Suprapubic skin (tissue), 4 donors: ENCODE measurements around the gene OR51F2. TPM values are rescaled to one million over a fixed set of nuclear protein-coding genes. Genes with fewer than 3 reads are reported as not detected.

Source experiments
- DNase-seq, 2 donors: peaks; one replicate each; pipeline ENCODE4 v3.0.0-alpha.2; 2019; ENCODE audit warnings: low spot score in 2 of 2
- H3K27ac ChIP-seq: fragments of 200-600 bp; sonication (generic); one replicate; pipeline ENCODE4 v1.5.1; 2019
- H3K27me3 ChIP-seq: fragments of 200-600 bp; sonication (generic); one replicate; pipeline ENCODE4 v1.5.1; 2019
- H3K36me3 ChIP-seq: fragments of 200-600 bp; sonication (generic); one replicate; pipeline ENCODE4 v1.5.1; 2019
- H3K4me1 ChIP-seq: fragments of 200-600 bp; sonication (generic); one replicate; pipeline ENCODE4 v1.5.1; 2019
- H3K4me3 ChIP-seq: fragments of 200-600 bp; sonication (generic); one replicate; pipeline ENCODE4 v1.5.1; 2019; ENCODE audit warnings: mild to moderate bottlenecking
- H3K9me3 ChIP-seq: fragments of 200-600 bp; sonication (generic); one replicate; pipeline ENCODE4 v1.5.1; 2019
- EP300 ChIP-seq: sonication (generic); formaldehyde crosslinking; IDR thresholded peaks from one replicate; pipeline ENCODE4 v1.6.1; 2017; ENCODE audit warnings: antibody characterized with exemption
- POLR2A ChIP-seq, 2 donors: fragments of 450-650 bp; IDR thresholded peaks; one replicate each; pipeline ENCODE4 v1.6.1; 2017; ENCODE audit warnings: antibody characterized with exemption in 2 of 2, mild to moderate bottlenecking in 2 of 2, moderate library complexity in 2 of 2
- POLR2AphosphoS5 ChIP-seq, 3 donors: sonication (generic); formaldehyde crosslinking; IDR thresholded peaks; one replicate each; pipeline ENCODE4 v1.6.1; 2017; ENCODE audit warnings: antibody characterized with exemption in 3 of 3
- WGBS: methylation state at CpG from one replicate; pipeline ENCODE4 v1.1.5; 2018; 5-methylcytosine and 5-hydroxymethylcytosine counted together
- total RNA-seq, 4 donors: library from RNA; depleted of rRNA; stranded (reverse); fragments of >200 nt; gene quantifications; one replicate each; pipeline ENCODE4 v1.1.0, GENCODE V29; 2016
- TF ChIP-seq, protein P1 (sequence below), 2 donors: fragments of 200-600 bp in 1 of 2; fragments of 450-650 bp in 1 of 2; sonication (generic) in 1 of 2; IDR thresholded peaks; one replicate each; pipeline ENCODE4 v1.5.1; 2016 to 2019; ENCODE audit warnings: antibody characterized with exemption in 2 of 2, mild to moderate bottlenecking in 1 of 2, moderate library complexity in 1 of 2

The OR51F2 gene
- total RNA-seq, 4 donors from 2014 or later = not detected

DNA sequence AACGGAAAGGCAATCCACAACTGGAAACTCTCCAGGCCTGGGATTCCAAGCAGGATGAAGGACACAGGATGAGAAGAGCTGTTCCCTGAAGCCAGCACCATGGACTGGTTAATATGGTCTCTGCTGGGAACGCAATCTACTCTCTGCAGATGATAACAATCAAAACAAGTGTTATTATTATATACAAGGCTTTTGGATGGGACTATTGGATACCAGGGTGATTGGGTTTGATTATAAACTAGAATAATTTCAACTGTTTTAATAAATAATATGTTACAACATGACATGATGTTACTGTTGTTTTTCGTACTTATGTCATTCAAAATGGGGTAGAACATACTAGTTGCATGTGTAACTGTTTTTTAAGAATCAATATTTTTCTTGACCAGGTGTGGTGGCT, 16.8 kb upstream of the OR51F2 start, which contains the start of gene OR52R1:
OR52R1 (minus strand) TSS at position 101 of the 400 bp plus-strand sequence; CDS start at position 101, 0 bp downstream.
- H3K4me1 ChIP-seq = no peaks in the 10 kb centered on the region
- H3K4me3 ChIP-seq = no peak within 1 kb of the TSS
- TF ChIP-seq EP300 = no peak
- TF ChIP-seq POLR2AphosphoS5 (IDR thresholded peaks at IDR 0.05) = no peak
- TF ChIP-seq, protein P1, sequence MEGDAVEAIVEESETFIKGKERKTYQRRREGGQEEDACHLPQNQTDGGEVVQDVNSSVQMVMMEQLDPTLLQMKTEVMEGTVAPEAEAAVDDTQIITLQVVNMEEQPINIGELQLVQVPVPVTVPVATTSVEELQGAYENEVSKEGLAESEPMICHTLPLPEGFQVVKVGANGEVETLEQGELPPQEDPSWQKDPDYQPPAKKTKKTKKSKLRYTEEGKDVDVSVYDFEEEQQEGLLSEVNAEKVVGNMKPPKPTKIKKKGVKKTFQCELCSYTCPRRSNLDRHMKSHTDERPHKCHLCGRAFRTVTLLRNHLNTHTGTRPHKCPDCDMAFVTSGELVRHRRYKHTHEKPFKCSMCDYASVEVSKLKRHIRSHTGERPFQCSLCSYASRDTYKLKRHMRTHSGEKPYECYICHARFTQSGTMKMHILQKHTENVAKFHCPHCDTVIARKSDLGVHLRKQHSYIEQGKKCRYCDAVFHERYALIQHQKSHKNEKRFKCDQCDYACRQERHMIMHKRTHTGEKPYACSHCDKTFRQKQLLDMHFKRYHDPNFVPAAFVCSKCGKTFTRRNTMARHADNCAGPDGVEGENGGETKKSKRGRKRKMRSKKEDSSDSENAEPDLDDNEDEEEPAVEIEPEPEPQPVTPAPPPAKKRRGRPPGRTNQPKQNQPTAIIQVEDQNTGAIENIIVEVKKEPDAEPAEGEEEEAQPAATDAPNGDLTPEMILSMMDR (IDR thresholded peaks at IDR 0.05) = no peak
- TF ChIP-seq POLR2A (IDR thresholded peaks at IDR 0.05) = no peak
- H3K36me3 ChIP-seq = no peaks in the 10 kb centered on the region
- H3K27ac ChIP-seq = no peak within 1 kb of the TSS
- H3K27me3 ChIP-seq = no peaks in the 10 kb centered on the region
- WGBS = 88% methylated on average over 3 of the region's 3 CpGs
- no peaks in the 10 kb centered on the region for H3K9me3 ChIP-seq
- no peak for DNase-seq

DNA sequence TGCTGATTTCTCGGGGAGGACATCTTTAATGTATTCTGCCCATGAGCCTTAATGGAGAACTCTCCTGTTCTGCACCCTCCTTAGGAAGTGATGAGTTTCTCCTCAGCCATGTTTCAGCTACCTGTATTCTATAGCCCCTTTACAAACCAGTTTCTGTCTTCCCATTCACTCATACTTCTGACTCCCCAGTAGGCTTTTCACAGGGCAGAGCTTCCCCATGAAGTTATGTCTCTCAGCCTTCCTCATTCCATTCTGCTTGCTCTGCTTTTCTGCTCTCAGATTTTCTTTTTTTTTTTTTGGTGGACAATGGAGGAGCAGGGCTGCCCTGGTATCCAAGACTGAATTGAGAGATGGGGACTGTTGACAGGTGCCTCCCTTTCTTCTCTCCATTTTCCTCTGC, 12.6 kb upstream of the OR51F2 start:
- no peaks in the 10 kb centered on the region for H3K36me3 ChIP-seq

DNA sequence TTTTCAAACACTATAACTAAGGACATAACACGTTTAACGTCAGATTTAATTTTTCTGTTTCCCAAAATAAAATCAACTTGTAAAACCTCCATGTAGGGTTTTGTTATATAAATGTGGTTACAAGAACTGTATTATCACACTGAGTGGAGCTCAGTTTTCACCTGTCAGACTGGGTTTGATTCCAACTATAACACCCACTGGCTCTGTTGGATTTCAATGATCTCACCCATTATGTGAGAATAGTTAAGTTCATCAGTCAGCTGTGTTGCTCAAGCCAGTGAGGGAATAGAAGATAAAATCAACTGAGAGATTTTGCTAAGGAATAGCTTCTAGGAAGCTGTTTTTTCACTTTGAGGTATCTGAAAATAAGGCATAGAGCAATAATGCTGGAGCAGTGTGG, 11.9 kb upstream of the OR51F2 start:
- Histone ChIP-seq H3K9me3 (no peaks in the 10 kb centered on the region), H3K4me1 (no peaks in the 10 kb centered on the region), H3K27ac (no peak overlapping the region), H3K4me3 (no peak overlapping the region), H3K27me3 (no peaks in the 10 kb centered on the region), H3K36me3 (no peaks in the 10 kb centered on the region)
- WGBS = 87% methylated on average over 2 of the region's 2 CpGs
- DNase-seq = no peak
- TF ChIP-seq, protein P1 (IDR thresholded peaks at IDR 0.05) = no peak
- TF ChIP-seq POLR2A (IDR thresholded peaks at IDR 0.05) (no peak), EP300 (no peak), POLR2AphosphoS5 (IDR thresholded peaks at IDR 0.05) (no peak)

More for the DNA sequence above, 12.6 kb upstream of the OR51F2 start:
- no peak overlapping the region for H3K4me3 ChIP-seq
- DNase-seq = no peak
- TF ChIP-seq, protein P1 (IDR thresholded peaks at IDR 0.05) = no peak
- TF ChIP-seq POLR2A (IDR thresholded peaks at IDR 0.05) = no peak
- TF ChIP-seq POLR2AphosphoS5 (IDR thresholded peaks at IDR 0.05) = no peak
- no peak for TF ChIP-seq EP300
- no peaks in the 10 kb centered on the region for H3K4me1 ChIP-seq
- no peak overlapping the region for H3K27ac ChIP-seq
- no peaks in the 10 kb centered on the region for H3K27me3 ChIP-seq
- H3K9me3 ChIP-seq = no peaks in the 10 kb centered on the region
- 90% methylated on average over 1 of the region's 1 CpG for WGBS

DNA sequence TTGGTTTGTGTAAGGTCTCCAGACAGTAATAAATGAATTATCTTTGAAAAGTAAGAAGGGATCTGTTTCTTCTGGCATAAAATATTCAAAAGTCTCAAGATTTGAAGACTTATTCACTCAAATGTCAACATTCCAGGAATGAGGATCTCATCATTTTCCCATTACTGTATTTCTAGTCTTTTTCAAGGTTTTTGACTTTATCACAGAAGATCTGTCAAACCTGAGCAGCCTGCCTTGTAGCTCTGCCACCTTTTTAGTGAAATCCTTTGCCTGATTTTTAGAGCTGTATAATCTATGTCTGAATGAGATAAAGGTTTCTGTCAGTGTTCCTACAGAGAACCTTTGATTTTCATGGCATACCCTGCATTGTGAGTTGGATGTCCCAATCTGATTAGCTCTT, 4.0 kb downstream of the OR51F2 start:
- H3K36me3 ChIP-seq = no peaks in the 10 kb centered on the region
- H3K4me3 ChIP-seq = no peak overlapping the region
- H3K27ac ChIP-seq = no peak overlapping the region
- no peaks in the 10 kb centered on the region for H3K4me1 ChIP-seq
- H3K9me3 ChIP-seq = no peaks in the 10 kb centered on the region
- DNase-seq = no peak
- H3K27me3 ChIP-seq = no peaks in the 10 kb centered on the region
- TF ChIP-seq, protein P1 (IDR thresholded peaks at IDR 0.05) = no peak
- no peak for TF ChIP-seq POLR2A (IDR thresholded peaks at IDR 0.05)
- no peak for TF ChIP-seq POLR2AphosphoS5 (IDR thresholded peaks at IDR 0.05)

DNA sequence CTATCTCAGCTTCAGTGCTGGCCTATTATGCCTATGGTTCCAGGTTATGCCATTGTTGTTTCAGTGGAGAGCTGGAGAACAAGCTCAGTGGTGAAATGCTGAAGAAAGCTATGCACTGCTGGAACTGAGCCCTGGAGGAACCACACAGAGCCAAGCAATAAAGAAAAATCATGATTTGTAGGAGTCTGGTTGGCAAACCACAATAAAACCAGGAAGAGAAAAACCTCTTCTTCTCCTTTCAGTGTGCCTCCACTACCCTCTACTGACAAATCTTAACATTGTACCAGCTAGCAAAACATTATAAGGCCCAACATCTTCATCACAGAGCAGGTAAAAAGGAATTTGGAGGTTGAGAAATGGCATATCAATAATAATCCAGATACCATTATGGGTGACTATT, 5.3 kb downstream of the OR51F2 start:
- Histone ChIP-seq H3K4me1 (no peaks in the 10 kb centered on the region), H3K27ac (no peak overlapping the region), H3K9me3 (no peaks in the 10 kb centered on the region), H3K36me3 (no peaks in the 10 kb centered on the region), H3K27me3 (no peaks in the 10 kb centered on the region), H3K4me3 (no peak overlapping the region)
- TF ChIP-seq POLR2A (IDR thresholded peaks at IDR 0.05) = no peak
- TF ChIP-seq, protein P1 (IDR thresholded peaks at IDR 0.05) = no peak
- no peak for TF ChIP-seq EP300
- no peak for TF ChIP-seq POLR2AphosphoS5 (IDR thresholded peaks at IDR 0.05)
- DNase-seq = no peak
